NCI-H1092 (cell line): ENCODE measurements around the gene SNUPN.
"Not testable (repeated sequence)": the region's sequence is repeated elsewhere in the genome, so short reads cannot be mapped to it uniquely, and the experiment has no call there.

Experiments
- DNase-seq: peaks from one replicate; lab custom pipeline; 2025; lab: John Stamatoyannopoulos, UW

Gene SNUPN

DNA sequence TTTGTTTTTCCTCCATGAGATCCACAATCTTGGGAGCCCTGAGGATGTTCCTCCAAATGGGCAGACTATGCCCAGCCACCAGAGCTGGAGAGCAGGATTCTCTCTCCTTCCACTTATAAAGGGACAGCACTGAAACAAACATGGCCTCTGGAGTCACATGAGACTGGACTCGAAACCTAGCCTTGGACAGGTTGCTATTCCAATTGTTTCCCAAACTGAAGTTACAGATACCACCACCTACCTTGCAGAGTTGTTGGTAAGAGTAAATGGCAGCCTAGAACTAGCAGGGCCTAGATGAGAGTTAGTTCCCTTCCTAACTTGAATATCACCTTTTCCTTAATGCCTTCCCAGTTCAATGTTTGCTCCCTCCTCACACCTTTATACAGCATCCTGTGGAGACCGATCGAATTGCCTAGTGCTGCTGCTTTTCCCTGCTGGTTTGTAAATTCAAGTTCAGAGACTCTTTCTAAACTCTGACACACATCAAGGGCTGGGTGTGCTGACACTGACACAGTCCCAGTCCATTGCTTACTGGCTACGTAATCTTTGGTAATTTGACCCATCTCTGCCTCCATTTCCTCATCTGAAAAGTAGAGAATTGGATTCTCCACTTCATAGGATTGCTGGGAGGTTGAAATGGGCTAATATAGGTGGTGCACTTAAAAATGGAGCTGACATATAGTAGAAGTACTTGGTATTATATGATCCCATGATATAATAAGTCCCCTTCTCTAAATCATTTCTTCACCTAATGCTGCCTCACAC is 11.9 kb upstream of the SNUPN start:
- DNase-seq, result no peak

DNA sequence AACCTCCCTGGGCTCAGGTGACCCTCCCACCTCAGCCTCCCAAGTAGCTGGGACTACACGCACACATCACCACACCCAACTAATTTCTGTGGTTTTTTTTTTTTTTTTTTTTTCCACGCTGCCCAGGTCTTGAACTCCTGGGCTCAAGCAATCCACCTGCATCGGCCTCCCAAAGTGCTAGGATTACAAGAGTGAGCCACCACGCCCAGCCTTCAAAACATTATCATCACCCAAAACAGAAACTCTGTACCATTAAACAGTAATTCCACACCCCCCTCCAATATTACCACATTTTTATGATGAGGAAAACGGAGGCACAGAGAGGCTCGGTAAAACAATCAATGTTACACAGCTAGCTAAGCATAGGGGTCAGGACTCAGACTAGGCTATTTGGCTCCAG is 10.5 kb upstream of the SNUPN start:
- no peak for DNase-seq

DNA sequence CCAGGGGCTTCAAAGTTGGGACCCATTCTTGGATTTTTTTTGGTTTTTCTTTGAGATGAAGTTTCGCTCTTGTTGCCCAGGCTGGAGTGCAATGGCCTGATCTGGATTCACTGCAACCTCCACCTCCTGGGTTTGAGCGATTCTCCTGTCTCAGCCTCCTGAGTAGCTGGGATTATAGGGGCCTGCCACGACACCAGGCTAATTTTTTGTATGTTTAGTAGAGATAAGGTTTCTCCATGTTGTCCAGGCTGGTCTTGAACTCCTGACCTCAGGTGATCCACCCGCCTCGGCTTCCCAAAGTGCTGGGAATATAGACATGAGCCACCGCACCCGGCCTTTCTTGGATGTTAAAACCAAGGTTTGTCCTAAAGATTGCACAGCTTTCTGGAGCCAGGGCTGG is 8.4 kb upstream of the SNUPN start:
- DNase-seq, result not testable (repeated sequence)

DNA sequence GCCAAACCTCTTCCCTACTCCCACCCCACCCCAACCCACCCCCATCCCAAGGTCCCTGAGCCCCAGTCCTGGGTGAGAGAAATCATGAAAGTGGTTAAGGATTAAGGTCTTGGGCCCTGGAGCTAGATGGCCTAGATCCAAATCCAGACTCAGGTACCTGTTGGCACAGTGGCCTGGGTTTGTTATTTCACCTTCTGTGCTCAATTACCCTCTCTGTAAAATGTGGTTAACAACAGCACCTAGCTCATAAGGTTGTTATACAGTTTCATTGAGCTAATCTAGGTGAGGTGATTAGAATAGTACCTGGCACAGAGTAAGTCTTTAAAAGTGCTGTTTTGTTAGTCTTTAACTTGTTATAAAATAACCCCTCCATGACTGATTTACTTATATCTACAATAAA is 6.4 kb upstream of the SNUPN start:
- DNase-seq, result no peak

DNA sequence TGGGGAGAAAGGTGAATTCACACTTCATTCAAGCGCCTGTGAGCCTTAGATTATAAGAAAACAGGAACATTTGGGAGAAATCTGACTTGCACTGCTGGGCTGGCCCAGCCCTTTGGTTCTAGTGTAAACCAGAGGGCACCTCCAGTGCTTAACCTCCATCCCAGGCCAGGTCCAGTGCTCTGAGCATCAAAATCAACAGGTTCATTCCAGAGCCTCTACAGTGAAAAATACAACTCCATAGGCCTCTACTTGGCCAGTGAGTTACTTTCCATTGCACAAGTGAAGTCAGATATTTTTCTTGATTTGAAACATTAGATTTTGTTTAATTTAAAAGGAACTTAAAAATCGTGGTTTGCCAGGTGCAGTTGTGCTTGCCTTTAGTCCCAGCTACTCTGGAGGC is 3.0 kb downstream of the SNUPN start:
- no peak for DNase-seq

DNA sequence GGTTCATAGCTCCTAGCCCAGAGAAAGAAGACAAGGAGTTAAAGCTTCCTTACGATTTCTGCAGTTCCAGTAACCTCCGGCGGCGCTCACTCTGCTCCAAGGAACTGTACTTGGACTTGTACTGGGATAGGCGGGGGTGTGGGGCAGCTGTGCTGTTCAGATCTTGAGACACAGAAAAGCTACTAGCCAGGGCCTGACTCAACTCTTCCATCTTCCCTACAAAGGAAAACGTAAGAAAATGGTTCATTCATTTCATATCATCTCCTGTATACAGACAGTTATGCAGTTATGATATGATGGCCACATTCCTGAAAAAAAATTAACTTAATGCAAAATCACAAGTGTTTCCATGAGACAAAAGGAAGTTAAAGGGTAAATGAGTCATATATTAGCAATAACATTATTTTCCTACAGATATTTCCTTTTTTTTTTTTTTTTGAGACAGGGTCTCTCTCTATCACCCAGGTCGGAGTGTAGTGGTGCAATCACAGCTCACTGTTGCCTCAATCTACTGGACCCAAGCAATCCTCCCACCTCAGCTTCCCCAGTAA is 4.6 kb downstream of the SNUPN start:
- no peak for DNase-seq

DNA sequence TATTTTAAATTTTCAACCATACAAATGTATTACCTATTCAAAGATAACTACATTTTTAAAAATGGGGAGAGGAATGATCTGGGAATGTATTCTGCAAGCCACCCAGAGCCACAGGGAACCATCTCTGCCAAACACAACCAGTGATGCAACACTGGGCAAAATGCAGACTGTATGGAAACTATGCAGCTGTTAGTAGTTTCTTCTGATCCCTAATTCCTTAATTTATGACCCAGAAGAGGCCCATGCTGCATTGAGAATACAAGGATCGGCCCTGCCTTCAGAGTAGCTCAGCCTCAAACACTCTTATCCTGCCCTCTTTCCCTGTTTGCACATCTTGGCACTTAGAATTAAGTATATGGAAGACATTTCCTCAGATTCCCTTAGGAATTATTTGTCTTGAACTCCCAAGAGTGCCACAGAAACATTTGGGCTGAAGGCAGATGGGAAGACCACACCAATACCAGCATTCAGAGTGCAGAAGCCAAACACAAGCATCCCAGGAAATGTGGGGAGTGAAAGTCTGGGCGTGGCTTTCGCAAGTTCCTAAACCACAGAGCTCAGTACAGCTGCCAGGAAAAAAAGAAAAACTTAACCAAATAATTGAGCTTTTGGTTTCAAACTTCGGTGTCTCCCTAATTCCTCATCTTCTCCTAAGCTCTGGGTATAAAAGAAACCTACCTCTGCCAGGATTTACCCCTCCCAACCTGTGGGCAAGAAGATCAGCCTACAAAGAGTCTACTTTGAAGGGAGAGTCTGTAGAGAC is 5.3 kb downstream of the SNUPN start:
- no peak for DNase-seq

DNA sequence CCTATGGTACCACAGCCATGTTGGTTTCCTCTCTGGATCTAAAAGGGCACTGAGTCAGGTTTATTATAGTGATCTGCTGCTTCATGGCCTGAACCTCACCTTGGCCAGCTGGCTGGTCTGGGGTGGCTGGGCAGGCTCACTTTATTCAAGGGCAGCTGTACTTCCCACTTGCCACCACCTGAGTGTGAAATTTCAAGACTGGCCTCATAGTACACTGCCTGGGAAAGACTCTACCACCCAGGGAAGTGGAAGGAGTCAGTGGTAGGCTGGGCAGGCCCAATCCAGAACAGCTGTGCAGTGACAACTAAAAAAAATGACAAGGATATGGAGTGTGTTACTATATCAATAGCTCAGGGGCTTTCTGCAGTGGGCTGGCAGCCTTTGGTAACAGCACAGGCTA is 8.8 kb downstream of the SNUPN start:
- DNase-seq, result no peak

DNA sequence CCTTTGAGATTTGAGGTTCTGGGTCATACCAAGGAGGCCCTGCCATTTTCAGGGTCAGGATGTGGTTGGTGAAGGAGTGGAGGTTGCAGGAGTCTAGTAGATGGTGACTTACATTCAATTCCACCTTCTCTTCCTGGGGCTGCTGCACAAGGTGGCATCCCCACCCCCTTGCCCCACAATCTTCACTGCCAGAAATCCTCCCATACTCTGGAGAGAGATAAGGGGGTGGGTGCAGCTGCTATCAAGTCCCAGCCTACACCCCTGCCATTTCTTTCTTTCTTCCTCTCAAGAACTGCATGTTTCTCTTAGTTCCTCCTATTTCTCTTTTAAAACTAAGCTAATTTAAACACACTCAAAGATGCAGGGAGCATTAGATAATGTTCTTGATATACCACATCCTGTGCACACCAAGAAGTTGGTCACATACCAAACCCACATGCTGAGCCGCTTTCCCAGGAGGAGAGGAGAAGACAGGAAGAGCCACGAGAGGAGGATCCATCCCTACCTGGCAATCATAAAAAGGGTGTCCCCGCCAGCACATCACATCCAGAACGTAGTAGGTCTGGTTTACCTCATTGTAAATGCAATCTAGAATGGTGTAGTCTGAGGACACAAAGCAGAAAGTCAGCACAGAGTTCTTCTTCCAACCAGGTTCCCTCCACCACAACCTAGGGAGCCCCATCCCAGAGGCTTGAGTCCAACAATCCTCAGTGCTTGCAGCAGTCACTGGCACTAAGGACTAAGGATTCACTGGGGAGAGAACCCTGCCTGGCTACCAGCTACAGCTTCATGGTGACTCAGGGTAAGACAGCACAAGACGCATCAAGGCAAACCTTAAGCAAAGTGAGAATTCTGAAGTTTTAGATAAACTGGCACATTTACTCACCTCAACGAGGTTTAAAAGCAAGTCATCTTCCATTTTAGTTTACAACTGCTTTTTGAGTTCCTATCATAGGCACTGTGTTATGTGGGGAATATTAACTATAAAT is 18.5 kb downstream of the SNUPN start:
- DNase-seq, result no peak

DNA sequence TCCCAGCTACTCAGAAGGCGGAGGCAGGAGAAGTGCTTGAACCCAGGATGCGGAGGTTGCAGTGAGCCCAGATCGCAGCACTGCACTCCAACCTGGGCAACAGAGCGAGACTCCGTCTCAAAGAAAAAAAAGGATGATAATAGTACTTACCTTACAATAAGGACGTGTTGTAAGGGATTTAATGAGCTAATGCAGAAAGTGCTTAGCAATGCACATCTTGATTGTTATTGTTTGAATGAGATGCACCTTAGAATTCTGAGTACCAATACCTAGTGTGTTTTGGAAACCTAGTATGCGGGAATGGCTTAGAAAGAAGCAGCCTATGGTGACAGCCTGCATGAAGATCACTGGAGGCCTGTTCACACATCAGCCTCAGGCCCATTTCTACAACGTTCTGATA is 19.5 kb downstream of the SNUPN start:
- DNase-seq, result no peak

DNA sequence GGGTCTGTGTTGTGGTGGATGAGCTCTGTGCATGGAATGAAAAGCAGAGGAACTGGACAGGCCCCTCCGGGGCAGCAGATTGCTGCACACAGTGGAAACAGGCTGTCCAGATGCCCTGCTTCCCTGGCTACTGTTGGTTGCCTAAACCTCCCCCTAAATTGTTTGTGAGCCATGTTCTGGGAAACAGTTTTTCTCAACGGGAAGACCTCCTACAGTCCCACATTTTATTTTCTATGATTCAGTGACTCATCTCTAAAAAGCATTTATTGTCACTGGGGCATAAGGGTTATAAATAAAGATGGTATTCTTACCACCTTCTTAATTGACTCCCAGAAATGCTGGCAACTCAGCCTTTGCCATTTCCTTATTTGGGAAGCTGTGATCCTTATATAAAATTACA is 26.1 kb downstream of the SNUPN start:
- no peak for DNase-seq

DNA sequence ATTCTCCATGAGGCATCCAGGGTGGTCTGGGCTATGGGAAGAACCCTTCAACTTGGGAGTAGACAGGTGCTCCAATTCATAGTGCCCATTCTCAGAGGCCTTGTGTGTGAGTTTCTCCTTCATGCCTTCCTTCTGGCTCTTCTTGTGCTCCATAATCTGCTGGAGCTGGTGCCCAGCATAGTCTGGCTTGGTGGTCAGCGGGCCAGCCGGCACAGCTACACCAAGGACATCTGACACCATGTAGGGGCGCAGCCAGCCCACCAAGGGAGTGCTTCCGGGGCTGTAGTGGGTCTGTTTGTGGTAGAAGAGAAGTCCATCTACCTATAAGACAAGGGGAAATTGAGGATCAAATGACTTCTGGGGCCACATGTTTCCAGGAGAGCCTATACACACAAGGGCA is 27.2 kb downstream of the SNUPN start:
- no peak for DNase-seq

DNA sequence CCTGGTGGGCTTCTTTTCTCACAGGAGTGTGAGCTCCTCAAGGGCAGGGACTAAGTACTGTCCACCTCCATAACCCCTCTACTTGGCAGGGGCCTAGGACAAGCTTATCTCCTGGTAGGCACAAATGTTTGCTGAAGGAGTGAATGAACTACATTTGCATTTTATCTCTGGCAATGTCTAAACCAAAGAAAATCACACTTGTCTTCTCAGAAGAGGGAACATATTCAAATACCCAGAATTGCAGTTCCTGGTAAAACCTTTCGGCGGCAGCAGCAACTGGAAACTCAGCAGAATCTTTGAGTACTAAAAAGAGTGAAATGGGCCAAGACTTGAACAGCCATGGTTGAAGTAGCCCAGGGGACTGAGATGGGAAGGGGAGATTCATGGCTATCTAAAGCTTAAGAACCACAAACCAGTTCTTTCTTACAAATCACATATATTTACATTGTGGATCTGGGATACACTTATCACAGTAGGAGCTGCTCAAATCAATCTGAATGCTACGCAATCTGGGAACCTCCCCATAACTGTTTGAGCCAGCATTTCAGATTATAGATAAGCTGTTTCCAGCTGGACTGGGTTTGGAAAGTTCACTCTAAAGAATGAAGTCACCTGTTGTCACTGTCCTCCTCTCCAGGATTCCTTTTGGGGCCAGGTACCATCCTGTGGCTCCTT is 27.7 kb downstream of the SNUPN start:
- no peak for DNase-seq

DNA sequence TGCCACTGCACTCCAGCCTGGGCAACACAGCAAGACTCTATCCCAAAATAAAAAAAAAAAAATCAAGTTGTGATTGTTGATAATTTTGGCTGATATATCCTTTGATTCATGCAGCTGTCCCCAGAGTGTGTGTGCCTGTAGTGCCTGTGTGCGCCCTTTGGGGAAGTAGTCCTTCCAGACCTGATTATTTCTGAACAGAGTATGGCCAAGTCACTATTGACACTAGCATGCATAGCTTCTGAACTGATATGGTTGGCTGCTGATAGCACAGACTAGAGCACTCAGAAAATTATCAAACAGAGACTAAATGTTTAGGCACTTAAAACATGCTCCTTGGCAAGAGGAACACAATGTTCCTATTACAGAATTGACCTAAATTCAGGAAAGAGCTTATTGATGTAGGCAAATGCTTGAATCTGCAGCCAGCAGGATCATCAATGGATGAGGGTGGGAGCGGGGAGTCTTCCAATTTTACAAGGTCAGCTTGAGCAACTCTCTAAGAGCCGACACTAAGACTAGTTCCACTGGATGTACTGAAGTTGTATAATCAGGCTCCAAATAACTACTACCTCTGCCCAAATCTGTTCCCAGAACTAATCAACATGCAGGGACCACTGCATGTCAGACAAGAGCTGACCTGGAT is 28.7 kb downstream of the SNUPN start:
- DNase-seq, result no peak

DNA sequence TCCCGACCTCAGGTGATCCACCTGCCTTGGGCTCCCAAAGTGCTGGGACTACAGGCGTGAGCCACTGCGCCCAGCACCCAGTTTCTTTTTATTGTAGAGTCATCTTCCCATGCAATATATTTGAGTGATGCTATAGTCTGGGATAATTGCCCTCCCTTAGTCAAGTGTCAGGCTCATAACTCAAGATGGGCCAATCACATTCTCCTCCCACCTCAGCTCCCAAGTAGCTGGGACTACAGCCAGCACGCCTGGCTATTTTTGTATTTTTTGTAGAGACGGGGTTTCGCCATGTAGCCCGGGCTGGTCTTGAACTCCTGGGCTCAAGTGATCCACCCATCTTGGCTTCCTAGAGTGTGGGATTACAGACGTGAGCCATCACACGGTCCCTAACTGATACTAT is 31.2 kb downstream of the SNUPN start:
- DNase-seq, result no peak

DNA sequence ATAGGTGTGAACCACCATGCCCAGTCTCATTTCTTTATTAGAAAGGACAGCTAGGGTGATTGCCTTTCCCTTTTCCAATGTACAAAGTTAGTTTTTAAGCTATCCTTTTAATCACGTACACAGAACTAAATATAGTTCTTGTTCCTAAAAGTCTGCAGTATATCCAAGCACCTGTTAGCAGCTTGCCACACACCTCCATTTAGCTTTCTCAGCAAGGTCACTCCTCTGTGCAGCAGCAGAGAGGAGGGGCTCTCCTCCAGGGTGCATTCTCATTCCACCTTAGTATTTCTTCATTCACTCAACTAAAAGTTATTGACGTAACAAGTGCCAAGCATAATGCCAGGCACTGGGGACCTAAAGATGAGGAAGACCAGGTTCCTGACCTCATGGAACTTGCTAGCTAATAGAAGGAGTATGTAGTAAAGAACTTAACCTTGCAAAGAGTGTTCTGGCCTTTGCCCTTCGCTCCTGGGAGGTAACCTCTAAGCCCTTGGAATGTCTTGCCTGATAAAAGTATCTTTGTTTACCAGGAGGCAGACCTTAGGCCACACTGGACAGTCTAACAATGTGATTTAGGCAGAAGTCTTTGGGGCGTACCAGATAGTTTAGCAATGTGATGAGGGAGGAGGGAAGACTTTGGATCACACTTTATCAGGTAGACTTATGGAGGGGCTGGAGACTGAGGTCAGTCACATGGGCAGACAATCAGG is 33.7 kb downstream of the SNUPN start:
- no peak for DNase-seq

DNA sequence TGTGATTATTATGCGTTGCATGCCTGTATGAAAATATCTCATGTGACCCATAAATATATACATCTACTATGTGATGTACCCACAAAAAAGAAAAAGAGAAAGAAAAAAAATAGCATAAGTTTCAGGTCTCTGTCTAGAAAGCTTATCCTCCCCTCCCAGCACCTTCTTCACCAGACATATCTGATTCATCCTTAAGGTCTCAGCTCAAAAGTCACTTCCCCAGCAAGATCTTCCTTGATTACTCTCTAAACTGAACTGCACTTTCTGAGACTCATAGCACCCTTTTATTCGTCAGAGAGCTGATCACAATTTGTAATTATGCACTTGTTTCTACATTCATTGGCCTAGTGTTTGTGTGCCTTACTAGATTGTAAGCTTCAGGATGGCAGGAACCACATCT is 35.3 kb downstream of the SNUPN start:
- DNase-seq, result no peak

DNA sequence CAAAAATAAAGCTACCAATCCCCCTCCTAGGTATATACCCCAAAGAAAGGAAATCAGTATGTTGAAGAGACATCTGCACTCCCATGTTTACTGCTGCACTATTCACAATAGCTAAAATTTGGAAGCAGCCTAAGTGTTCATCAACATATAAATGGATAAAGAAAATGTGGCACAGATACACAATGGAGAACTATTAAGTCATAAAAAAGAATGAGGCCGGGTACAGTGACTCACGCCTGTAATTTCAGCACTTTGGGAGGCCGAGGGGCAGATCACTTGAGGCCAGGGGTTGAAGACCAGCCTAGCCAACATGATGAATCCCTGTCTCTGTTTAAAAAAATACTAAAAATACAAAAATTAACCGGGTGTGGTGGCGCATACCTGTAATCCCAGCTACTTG is 36.5 kb downstream of the SNUPN start:
- no peak for DNase-seq

DNA sequence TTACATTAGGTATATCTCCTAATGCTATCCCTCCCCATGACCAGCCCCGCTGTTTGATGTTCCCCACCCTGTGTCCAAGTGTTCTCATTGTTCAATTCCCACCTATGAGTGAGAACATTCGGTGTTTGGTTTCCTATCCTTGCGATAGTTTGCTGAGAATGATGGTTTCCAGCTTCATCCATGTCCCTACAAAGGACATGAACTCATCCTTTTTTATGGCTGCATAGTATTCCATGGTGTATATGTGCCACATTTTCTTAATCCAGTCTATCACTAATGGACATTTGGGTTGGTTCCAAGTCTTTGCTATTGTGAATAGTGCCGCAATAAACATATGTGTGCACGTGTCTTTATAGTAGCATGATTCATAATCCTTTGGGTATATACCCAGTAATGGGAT is 39.1 kb downstream of the SNUPN start:
- DNase-seq, result not testable (repeated sequence)

DNA sequence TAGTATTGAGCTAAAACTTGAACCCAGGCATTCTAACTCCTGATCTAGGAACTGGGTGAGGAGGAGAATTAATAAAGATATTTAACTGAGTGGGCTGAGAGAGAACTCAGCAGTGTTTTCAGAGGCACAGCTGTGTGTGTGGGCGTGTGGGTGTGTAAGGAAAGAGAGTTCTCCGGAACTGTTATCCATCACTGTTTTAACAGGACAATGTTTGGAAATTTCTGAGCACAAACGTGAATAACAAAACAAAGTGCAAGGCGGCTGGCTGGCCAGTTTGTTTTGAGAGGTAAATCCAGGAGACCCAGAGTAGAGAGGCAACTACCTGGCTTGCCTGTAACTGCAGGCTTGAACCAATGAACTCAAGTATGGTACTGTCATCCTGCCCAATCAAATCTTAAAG is 41.4 kb downstream of the SNUPN start:
- DNase-seq, result no peak

DNA sequence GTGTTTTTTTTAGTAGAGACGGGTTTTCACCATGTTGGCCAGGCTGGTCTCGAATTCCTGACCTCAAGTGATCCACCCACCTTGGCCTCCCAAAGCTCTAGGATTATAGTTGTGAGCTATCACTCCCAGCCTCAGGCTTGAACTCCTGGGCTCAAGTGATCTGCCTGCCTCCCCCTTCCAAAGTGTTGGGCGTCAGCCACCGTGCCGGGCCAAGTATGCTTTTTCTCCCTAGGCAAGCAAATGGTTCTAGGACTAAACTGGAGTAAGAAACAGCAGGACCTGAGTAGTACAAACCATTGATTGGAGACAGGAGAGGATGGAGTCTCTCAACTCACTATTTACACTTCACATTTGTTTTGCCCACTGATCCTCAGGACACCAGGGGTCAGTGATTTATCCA is 41.8 kb downstream of the SNUPN start:
- no peak for DNase-seq
